Left ventricle myocardium inferior (tissue), 1 donor: ENCODE data around the gene RIPPLY1. TPM values are rescaled to one million over a fixed set of nuclear protein-coding genes. Genes with fewer than 3 reads are reported as not detected.
"Not testable (repeated sequence)": the region's sequence is repeated elsewhere in the genome, so short reads cannot be mapped to it uniquely, and the experiment has no call there.

Source experiments
- DNase-seq: peaks from one replicate; pipeline ENCODE4 v3.0.0-alpha.2; 2020
- H3K27ac ChIP-seq: fragments of 200-600 bp; replicated peaks from 2 replicates; pipeline ENCODE4 v1.8.0; 2021
- H3K27me3 ChIP-seq: fragments of 200-600 bp; 2 replicates; pipeline ENCODE4 v1.8.0; 2021; ENCODE audit warnings: low read depth
- H3K36me3 ChIP-seq: fragments of 200-600 bp; 2 replicates; pipeline ENCODE4 v1.8.0; 2021
- H3K4me1 ChIP-seq: fragments of 200-600 bp; 2 replicates; pipeline ENCODE4 v1.8.0; 2021
- H3K4me3 ChIP-seq: fragments of 200-600 bp; 2 replicates; pipeline ENCODE4 v1.8.0; 2021; ENCODE audit warnings: mild to moderate bottlenecking, moderate library complexity
- H3K9me3 ChIP-seq: fragments of 200-600 bp; replicated peaks from 2 replicates; pipeline ENCODE4 v1.8.0; 2021
- intact Hi-C: fragments of 100-400 bp; cut with micrococcal nuclease; formaldehyde crosslinking; loops from one replicate; pipeline ENCODE4 v1.11.0; 2022
- total RNA-seq: library from RNA; stranded (reverse); fragmentation: NEBNext Ultra II Directional; extraction: Animal tissue kit (Norgen Biotek cat#: 25700); gene quantifications from one replicate; pipeline ENCODE4 v1.2.1, GENCODE V29; 2021
- TF ChIP-seq, protein P1 (sequence below): fragments of 200-600 bp; IDR thresholded peaks from 2 replicates; pipeline ENCODE4 v1.8.0; 2021; ENCODE audit warnings: antibody characterized with exemption, mild to moderate bottlenecking, borderline replicate concordance
- donor health status: DM: no; HTN: yes; CAD: no; lungs with severe emphysema.

Gene RIPPLY1
- total RNA-seq, 1 donor from 2014 or later, result not detected

DNA sequence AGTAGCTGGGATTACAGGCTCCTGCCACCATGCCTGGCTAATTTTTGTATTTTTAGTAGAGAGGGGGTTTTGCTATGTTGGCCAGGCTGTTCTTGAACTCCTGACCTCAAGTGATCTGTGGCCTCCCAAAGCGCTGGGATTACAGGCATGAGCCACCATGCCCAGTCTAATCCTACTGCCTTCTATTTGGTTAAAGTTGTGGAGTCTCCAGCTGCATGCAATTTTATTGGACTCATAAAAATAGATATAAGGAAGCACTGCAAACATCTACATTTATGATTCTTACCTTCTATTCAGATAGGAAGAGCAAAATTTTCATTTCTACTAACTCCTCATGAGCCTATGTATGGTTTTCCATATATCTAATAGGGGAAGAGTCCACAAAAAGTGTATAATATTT lies 13.7 kb downstream of the RIPPLY1 start:
- intact Hi-C loops, result no loop called here
- Histone ChIP-seq H3K27me3 (no peaks in the 10 kb centered on the region), H3K27ac (no peak overlapping the region), H3K4me1 (no peaks in the 10 kb centered on the region), H3K4me3 (no peak overlapping the region), H3K36me3 (no peaks in the 10 kb centered on the region), H3K9me3 (no peaks in the 10 kb centered on the region)
- no peak for DNase-seq
- TF ChIP-seq, protein P1, sequence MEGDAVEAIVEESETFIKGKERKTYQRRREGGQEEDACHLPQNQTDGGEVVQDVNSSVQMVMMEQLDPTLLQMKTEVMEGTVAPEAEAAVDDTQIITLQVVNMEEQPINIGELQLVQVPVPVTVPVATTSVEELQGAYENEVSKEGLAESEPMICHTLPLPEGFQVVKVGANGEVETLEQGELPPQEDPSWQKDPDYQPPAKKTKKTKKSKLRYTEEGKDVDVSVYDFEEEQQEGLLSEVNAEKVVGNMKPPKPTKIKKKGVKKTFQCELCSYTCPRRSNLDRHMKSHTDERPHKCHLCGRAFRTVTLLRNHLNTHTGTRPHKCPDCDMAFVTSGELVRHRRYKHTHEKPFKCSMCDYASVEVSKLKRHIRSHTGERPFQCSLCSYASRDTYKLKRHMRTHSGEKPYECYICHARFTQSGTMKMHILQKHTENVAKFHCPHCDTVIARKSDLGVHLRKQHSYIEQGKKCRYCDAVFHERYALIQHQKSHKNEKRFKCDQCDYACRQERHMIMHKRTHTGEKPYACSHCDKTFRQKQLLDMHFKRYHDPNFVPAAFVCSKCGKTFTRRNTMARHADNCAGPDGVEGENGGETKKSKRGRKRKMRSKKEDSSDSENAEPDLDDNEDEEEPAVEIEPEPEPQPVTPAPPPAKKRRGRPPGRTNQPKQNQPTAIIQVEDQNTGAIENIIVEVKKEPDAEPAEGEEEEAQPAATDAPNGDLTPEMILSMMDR, result no peak

- Histone ChIP-seq H3K9me3 (no peaks in the 10 kb centered on the region), H3K36me3 (no peaks in the 10 kb centered on the region), H3K4me3 (no peak overlapping the region), H3K27me3 (no peaks in the 10 kb centered on the region), H3K27ac (no peak overlapping the region), H3K4me1 (no peaks in the 10 kb centered on the region)
- TF ChIP-seq, protein P1, result no peak
- intact Hi-C loops, result no loop called here
- no peak for DNase-seq
These were observed 28.0 kb downstream of the RIPPLY1 start for GRCh38 chrX:106875151-106875550.

DNA sequence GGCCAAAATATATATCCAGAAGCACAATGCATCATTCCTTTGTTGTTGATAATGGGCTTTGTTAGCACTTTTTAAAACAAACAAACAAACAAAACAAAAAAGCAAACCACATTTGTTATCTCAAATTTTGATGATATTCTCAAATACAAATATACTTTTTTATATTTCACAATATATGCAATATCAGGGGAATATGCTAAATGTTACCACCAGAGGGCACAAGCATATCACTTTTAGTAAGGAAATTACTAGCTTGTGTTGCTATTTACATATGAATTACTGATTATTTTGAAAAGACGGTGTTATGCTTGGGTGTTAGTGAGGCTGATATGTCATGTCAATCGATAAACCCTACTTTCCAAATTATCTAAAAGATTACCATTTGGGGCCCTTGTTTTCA lies 29.1 kb downstream of the RIPPLY1 start:
- Histone ChIP-seq H3K9me3 (no peaks in the 10 kb centered on the region), H3K27ac (no peak overlapping the region), H3K4me1 (no peaks in the 10 kb centered on the region), H3K4me3 (no peak overlapping the region), H3K36me3 (no peaks in the 10 kb centered on the region), H3K27me3 (no peaks in the 10 kb centered on the region)
- TF ChIP-seq, protein P1, result peak; percentile 43
- no peak for DNase-seq
- intact Hi-C loops, result no loop called here

- H3K36me3 ChIP-seq, H3K9me3 ChIP-seq, DNase-seq, H3K27me3 ChIP-seq, intact Hi-C loops, H3K4me1 ChIP-seq, H3K27ac ChIP-seq, H3K4me3 ChIP-seq: not testable (repeated sequence)
These were observed 30.3 kb downstream of the RIPPLY1 start for GRCh38 chrX:106872796-106873195.

- H3K9me3 ChIP-seq, result no peaks in the 10 kb centered on the region
- H3K27ac ChIP-seq, result no peak overlapping the region
- DNase-seq, result no peak
- no peaks in the 10 kb centered on the region for H3K4me1 ChIP-seq
- H3K36me3 ChIP-seq, result no peaks in the 10 kb centered on the region
- no peak overlapping the region for H3K4me3 ChIP-seq
- no peaks in the 10 kb centered on the region for H3K27me3 ChIP-seq
- TF ChIP-seq, protein P1, result no peak
- intact Hi-C loops, result no loop called here
These were observed 39.4 kb downstream of the RIPPLY1 start for GRCh38 chrX:106863697-106864096.

GRCh38 chrX:106862972-106863688 lies 40.0 kb downstream of the RIPPLY1 start:
- Histone ChIP-seq H3K4me3 (no peak overlapping the region), H3K27me3 (no peaks in the 10 kb centered on the region), H3K9me3 (no peaks in the 10 kb centered on the region), H3K27ac (no peak overlapping the region), H3K4me1 (no peaks in the 10 kb centered on the region), H3K36me3 (peaks cover 4% of the 10 kb centered on the region)
- intact Hi-C loops, result no loop called here
- TF ChIP-seq, protein P1, result peak; percentile 14
- DNase-seq, result no peak
